ENCODE data around the gene LRP11.

DNA sequence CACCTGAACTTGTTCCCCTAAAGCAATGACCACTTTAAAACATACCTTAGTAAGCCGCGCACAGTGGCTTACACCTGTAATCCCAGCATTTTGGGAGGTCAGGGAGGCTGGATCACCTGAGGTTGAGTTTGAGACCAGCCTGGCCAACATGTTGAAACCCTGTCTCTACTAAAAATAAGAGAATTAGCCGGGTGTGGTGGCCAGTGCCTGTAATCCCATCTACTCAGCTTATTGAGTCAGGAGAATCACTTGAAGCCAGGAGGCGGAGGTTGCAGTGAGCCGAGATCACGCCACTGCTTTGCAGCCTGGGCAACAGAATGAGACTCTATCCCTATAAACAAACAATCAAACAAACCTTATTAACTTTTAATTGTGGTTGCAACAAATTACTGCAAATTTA, 35.3 kb upstream of the LRP11 start:
- TF ChIP-seq CTCF (IDR thresholded peaks at IDR 0.05) (no peak), POLR2A (IDR thresholded peaks at IDR 0.05) (no peak)
